Mesendoderm (in vitro differentiated cells): ENCODE data around the gene PCDHGC3.
A peak's percentile ranks its signal among the peaks of the same experiment; 100 is the strongest.

Source experiments
- DNase-seq: peaks from one replicate; pipeline ENCODE4 v3.0.0; 2013
- H2AK5ac ChIP-seq: 2 replicates; pipeline ENCODE4 v1.6.1; 2013; ENCODE audit warnings: low read length, inconsistent platforms
- H2BK120ac ChIP-seq: 2 replicates; pipeline ENCODE4 v1.6.1; 2013; ENCODE audit warnings: low read depth, mild to moderate bottlenecking, low read length, moderate library complexity, mixed read lengths
- H2BK15ac ChIP-seq: replicated peaks from 2 replicates; pipeline ENCODE4 v1.6.1; 2013; ENCODE audit warnings: low read depth, mild to moderate bottlenecking, moderate library complexity
- H2BK5ac ChIP-seq: 2 replicates; pipeline ENCODE4 v1.6.1; 2013; ENCODE audit warnings: low read length, inconsistent platforms
- H3K18ac ChIP-seq: 2 replicates; pipeline ENCODE4 v1.6.1; 2013; ENCODE audit warnings: mild to moderate bottlenecking, low read length, mixed read lengths
- H3K23ac ChIP-seq: one replicate; pipeline ENCODE4 v1.6.1; 2013; ENCODE audit warnings: low read length
- H3K27ac ChIP-seq: 2 replicates; pipeline ENCODE4 v1.5.1; 2013; ENCODE audit warnings: low read depth, mild to moderate bottlenecking, inconsistent platforms, low read length, moderate library complexity
- H3K27me3 ChIP-seq: 2 replicates; pipeline ENCODE4 v1.6.1; 2013; ENCODE audit warnings: low read length, control low read depth, mild to moderate bottlenecking, inconsistent platforms; ENCODE audit not compliant: insufficient read depth, poor library complexity
- H3K36me3 ChIP-seq: 2 replicates; pipeline ENCODE4 v1.6.1; 2013; ENCODE audit warnings: low read length, inconsistent platforms; ENCODE audit not compliant: control insufficient read depth, insufficient read depth
- H3K4ac ChIP-seq: one replicate; pipeline ENCODE4 v1.6.1; 2013; ENCODE audit warnings: low read depth, mild to moderate bottlenecking, low read length, moderate library complexity
- H3K4me1 ChIP-seq: 2 replicates; pipeline ENCODE4 v1.6.1; 2013; ENCODE audit warnings: low read depth, low read length, inconsistent platforms; ENCODE audit not compliant: control insufficient read depth
- H3K4me2 ChIP-seq: 2 replicates; pipeline ENCODE4 v1.6.1; 2013; ENCODE audit warnings: low read length
- H3K4me3 ChIP-seq: 2 replicates; pipeline ENCODE4 v1.5.1; 2013; ENCODE audit warnings: mild to moderate bottlenecking, low read length
- H3K56ac ChIP-seq: one replicate; pipeline ENCODE4 v1.6.1; 2013; ENCODE audit warnings: low read length
- H3K79me1 ChIP-seq: 2 replicates; pipeline ENCODE4 v1.6.1; 2013; ENCODE audit warnings: low read length, inconsistent platforms
- H3K79me2 ChIP-seq: 2 replicates; pipeline ENCODE4 v1.6.1; 2013; ENCODE audit warnings: mild to moderate bottlenecking, low read length; ENCODE audit not compliant: control insufficient read depth, insufficient read depth
- H3K9ac ChIP-seq: 2 replicates; pipeline ENCODE4 v1.6.1; 2013; ENCODE audit warnings: low read length, inconsistent platforms
- H4K5ac ChIP-seq: one replicate; pipeline ENCODE4 v1.6.1; 2013; ENCODE audit warnings: low read length
- H4K8ac ChIP-seq: one replicate; pipeline ENCODE4 v1.6.1; 2013; ENCODE audit warnings: low read depth, mild to moderate bottlenecking, control low read depth, low read length, moderate library complexity
- WGBS: extraction: QIAGEN DNeasy Blood & Tissue Kit; methylation state at CpG from one replicate; pipeline ENCODE4 v1.1.7; 2013; ENCODE audit warnings: low lambda C conversion rate, missing lambda C conversion rate; ENCODE audit not compliant: insufficient coverage; ENCODE audit errors: extremely low coverage; 5-methylcytosine and 5-hydroxymethylcytosine counted together

The PCDHGC3 gene

DNA sequence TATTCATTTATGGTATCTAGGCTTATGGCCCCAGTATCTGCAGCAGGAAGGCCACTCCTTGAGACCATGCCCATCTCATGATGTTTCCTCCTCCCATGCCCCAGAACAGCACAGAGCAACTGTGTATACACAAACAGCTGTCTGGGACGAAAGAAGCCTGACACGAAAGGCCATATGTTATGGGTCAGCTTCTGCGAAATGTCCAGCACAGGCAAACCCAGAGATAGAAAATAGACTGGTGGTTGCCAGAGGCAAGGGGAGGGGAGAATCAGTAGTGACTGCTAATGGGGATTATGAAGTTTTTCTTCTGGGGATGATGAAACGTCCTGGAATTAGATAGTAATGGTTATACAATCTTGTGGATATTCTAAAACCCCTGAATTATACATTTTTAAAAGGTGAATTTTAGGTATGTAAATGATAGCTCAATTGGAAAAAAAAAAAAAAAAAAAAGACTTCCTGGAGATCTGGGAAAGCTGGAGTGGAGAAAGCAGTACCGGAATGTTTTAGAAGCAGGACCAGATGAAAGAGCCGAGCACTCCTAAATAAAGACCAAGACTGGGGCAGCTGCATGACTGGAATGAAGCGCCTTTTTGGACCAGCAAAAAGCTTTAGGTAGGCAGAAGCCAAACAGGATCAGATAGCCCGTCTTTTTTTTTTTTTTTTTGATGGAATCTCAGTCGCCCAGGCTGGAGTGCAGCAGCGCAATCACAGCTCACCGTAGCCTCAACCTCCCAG, 42.3 kb downstream of the PCDHGC3 start:
- Histone ChIP-seq H3K4ac (no peak overlapping the region), H4K8ac (no peak overlapping the region), H3K9ac (no peak overlapping the region), H2AK5ac (no peak overlapping the region), H3K4me1 (peaks cover 5% of the 10 kb centered on the region), H3K36me3 (peaks cover 4% of the 10 kb centered on the region), H4K5ac (no peak overlapping the region), H3K27ac (no peak overlapping the region), H2BK5ac (no peak overlapping the region), H3K56ac (no peak overlapping the region), H3K79me2 (no peaks in the 10 kb centered on the region), H2BK15ac (no peak overlapping the region), H2BK120ac (no peak overlapping the region), H3K27me3 (no peaks in the 10 kb centered on the region), H3K23ac (no peak overlapping the region), H3K18ac (no peak overlapping the region), H3K4me3 (no peak overlapping the region), H3K79me1 (no peaks in the 10 kb centered on the region), H3K4me2 (no peak overlapping the region)
- WGBS = no CpG with 5 or more reads among the region's 11 CpGs
- DNase-seq = no peak

DNA sequence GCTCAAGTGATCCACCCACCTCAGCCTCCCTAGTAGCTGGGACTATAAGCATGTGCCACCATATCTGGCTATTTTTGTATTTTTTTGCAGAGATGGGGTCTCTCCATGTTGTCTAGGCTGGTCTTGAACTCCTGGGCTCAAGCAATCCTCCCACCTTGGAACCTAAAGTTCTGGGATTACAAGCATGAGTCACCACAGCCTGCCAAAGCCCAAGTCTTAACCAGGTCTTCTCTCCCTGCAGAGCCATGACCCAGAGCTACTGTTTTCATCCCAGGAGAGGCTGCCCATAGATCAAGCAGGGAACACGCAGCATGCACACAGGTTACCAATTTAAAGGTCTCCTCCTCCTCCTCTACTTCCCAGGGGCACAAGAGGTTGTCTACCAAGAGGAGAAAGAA, 42.9 kb downstream of the PCDHGC3 start:
- H3K27ac ChIP-seq = no peak overlapping the region
- H3K4me1 ChIP-seq = peaks cover 5% of the 10 kb centered on the region
- H4K8ac ChIP-seq = no peak overlapping the region
- no peak overlapping the region for H3K23ac ChIP-seq
- no peak overlapping the region for H2BK120ac ChIP-seq
- no peak overlapping the region for H3K9ac ChIP-seq
- no peak overlapping the region for H2BK15ac ChIP-seq
- no peak for DNase-seq
- H3K4me2 ChIP-seq = no peak overlapping the region
- no peak overlapping the region for H3K4me3 ChIP-seq
- no peak overlapping the region for H2BK5ac ChIP-seq
- H3K79me2 ChIP-seq = no peaks in the 10 kb centered on the region
- WGBS = no CpG with 5 or more reads among the region's 1 CpG
- no peak overlapping the region for H2AK5ac ChIP-seq
- H3K79me1 ChIP-seq = no peaks in the 10 kb centered on the region
- no peak overlapping the region for H3K56ac ChIP-seq
- no peak overlapping the region for H3K4ac ChIP-seq
- H4K5ac ChIP-seq = no peak overlapping the region
- H3K27me3 ChIP-seq = no peaks in the 10 kb centered on the region
- H3K36me3 ChIP-seq = peaks cover 4% of the 10 kb centered on the region
- H3K18ac ChIP-seq = no peak overlapping the region

DNA sequence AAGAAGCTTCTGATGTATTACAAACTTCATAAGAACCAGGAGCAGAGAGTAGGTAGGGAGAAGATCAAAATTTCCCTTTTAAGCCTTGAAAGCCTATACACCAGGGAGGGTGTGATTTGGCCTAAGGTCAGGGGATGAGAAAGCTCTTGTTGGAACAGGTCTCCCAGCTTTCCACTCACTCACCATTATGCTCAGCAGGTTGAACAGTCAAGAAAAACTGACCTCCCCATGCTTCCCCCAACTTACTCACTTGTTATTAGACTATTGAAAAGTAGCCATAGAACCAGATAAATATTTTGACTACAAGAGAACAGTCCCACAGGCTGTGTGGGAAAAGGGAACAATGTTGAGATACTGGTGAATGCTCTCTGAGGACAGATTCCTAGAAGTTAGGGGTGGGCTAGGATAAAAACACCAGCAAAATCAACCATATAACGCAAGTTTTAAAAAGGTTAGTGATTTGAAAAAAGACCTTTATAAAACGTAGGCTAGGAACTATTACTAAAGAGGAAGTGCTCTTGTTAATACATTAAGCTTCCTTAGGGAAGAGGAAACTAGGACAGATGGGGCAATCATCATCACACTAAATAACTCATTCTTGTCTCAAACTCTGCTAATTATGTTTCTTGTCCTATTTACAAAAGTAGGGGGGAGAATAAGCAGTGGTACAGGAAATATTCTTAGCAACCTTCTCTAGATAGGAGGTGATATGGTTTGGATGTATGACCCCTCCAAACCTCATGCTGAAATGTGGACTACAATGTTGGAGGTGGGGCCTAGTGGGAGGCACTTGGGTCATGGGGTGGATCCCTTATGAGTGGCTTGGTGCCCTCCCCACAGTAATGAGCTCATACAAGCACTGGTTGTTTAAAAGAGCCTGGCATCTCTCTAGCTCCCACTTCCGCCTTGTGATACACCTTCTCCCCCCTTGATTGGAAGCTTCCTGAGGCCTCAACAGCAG, 44.1 kb downstream of the PCDHGC3 start:
- Histone ChIP-seq H3K79me1 (peaks cover 5% of the 10 kb centered on the region), H3K4me1 (peaks cover 5% of the 10 kb centered on the region), H3K23ac (no peak overlapping the region), H2AK5ac (no peak overlapping the region), H4K8ac (no peak overlapping the region), H2BK120ac (no peak overlapping the region), H2BK5ac (no peak overlapping the region), H3K36me3 (peaks cover 5% of the 10 kb centered on the region), H3K4me3 (no peak overlapping the region), H3K4me2 (no peak overlapping the region), H3K56ac (no peak overlapping the region), H3K79me2 (no peaks in the 10 kb centered on the region), H2BK15ac (no peak overlapping the region), H4K5ac (no peak overlapping the region), H3K27ac (peak overlapping the region; percentile 63), H3K18ac (no peak overlapping the region), H3K4ac (no peak overlapping the region), H3K27me3 (no peaks in the 10 kb centered on the region), H3K9ac (no peak overlapping the region)
- DNase-seq = no peak
- WGBS = no CpG with 5 or more reads among the region's 3 CpGs

DNA sequence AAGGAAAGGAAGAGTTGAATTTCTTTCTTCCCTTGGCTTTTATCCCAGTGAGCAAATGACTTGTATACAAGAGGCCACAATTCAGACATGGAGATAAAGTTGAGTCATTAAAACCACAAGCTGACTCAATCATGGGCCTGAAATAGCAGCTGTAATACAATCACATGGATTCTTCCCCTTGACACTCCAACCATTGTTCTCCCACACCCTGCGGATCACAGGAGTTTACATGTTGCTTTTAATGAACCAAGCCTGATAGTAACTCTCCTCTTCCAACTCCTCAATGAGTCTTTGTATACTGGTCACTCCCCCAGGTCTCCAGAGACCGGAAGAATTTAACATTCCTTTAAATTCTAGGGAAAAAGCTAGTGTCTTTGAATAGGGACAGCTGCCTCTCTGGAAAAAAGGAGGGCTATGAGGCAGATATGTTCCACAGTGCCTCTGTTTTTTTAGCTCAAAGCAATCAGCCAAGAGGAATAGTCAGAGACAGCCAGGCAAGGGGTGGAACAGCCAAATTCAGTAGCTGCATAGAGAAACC, 45.5 kb downstream of the PCDHGC3 start:
- Histone ChIP-seq H3K4me3 (no peak overlapping the region), H2BK15ac (no peak overlapping the region)

DNA sequence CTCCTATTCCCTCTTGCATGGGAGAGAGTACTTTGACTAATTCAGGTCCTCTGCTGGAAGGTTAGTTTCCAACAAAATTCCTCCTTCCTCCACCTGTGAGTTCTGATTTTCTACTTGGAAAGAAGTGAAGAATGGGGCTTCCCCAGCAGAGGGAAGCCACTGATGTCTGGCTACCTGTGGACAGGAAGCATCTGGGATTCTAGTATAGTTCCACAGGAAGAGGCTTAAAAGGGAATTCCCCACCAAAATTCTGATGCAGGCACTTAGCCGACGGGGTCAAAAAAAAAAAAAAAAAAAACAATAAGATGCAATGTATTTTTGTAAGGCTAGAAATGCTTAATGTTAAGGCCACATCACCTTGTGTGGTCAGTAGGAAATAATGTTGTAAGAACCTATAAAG, 46.5 kb downstream of the PCDHGC3 start:
- Histone ChIP-seq H3K4me1 (peaks cover 3% of the 10 kb centered on the region), H2AK5ac (no peak overlapping the region), H2BK5ac (no peak overlapping the region), H3K79me1 (peaks cover 5% of the 10 kb centered on the region), H2BK120ac (no peak overlapping the region), H3K23ac (no peak overlapping the region), H3K27ac (no peak overlapping the region), H3K4me2 (no peak overlapping the region), H3K9ac (no peak overlapping the region), H2BK15ac (no peak overlapping the region), H3K4ac (no peak overlapping the region), H4K8ac (no peak overlapping the region), H3K36me3 (peaks cover 3% of the 10 kb centered on the region), H3K79me2 (no peaks in the 10 kb centered on the region), H3K56ac (no peak overlapping the region), H4K5ac (no peak overlapping the region), H3K4me3 (no peak overlapping the region), H3K18ac (no peak overlapping the region), H3K27me3 (no peaks in the 10 kb centered on the region)
- no peak for DNase-seq
- WGBS = no CpG with 5 or more reads among the region's 2 CpGs

More for the DNA sequence above, 45.5 kb downstream of the PCDHGC3 start:
- H3K4me2 ChIP-seq = no peak overlapping the region
- WGBS = no CpG with 5 or more reads among the region's 2 CpGs
- H3K18ac ChIP-seq = no peak overlapping the region
- H4K5ac ChIP-seq = no peak overlapping the region
- no peaks in the 10 kb centered on the region for H3K79me2 ChIP-seq
- H3K36me3 ChIP-seq = peaks cover 5% of the 10 kb centered on the region
- no peak overlapping the region for H2BK120ac ChIP-seq
- H2AK5ac ChIP-seq = no peak overlapping the region
- DNase-seq = peak; percentile 79
- H3K27ac ChIP-seq = peak overlapping the region; percentile 75
- H3K23ac ChIP-seq = no peak overlapping the region
- H2BK5ac ChIP-seq = no peak overlapping the region
- peaks cover 5% of the 10 kb centered on the region for H3K79me1 ChIP-seq
- H3K27me3 ChIP-seq = no peaks in the 10 kb centered on the region
- no peak overlapping the region for H3K9ac ChIP-seq
- no peak overlapping the region for H3K56ac ChIP-seq
- H4K8ac ChIP-seq = no peak overlapping the region
- H3K4me1 ChIP-seq = peaks cover 3% of the 10 kb centered on the region
- H3K4ac ChIP-seq = no peak overlapping the region
